Adipose tissue (tissue), 3 donors: ENCODE data around the gene APOD. TPM values are rescaled to one million over a fixed set of nuclear protein-coding genes. Genes with fewer than 3 reads are reported as not detected.
"Not testable (repeated sequence)": the region's sequence is repeated elsewhere in the genome, so short reads cannot be mapped to it uniquely, and the experiment has no call there.

ENCODE experiments used
- H3K27ac ChIP-seq: one replicate; pipeline ENCODE4 v1.5.1; 2013; ENCODE audit warnings: low read depth, low read length
- WGBS, 3 donors: extraction: QIAGEN DNeasy Blood & Tissue Kit; methylation state at CpG; one replicate each; pipeline ENCODE4 v1.1.7; 2013; 5-methylcytosine and 5-hydroxymethylcytosine counted together
- polyA plus RNA-seq, 3 donors: library from polyadenylated mRNA; stranded (reverse); fragments of 200-250 nt; gene quantifications; one replicate each; pipeline ENCODE4 v1.2.3, GENCODE V29; 2013
- donor health status: healthy with polysubstance abuse.
- donor health status: Bipolar disorder and iron deficiency.
- donor health status: healthy.

Gene APOD
- polyA plus RNA-seq, 3 donors = 70.3 to 618 (median 602) TPM

DNA sequence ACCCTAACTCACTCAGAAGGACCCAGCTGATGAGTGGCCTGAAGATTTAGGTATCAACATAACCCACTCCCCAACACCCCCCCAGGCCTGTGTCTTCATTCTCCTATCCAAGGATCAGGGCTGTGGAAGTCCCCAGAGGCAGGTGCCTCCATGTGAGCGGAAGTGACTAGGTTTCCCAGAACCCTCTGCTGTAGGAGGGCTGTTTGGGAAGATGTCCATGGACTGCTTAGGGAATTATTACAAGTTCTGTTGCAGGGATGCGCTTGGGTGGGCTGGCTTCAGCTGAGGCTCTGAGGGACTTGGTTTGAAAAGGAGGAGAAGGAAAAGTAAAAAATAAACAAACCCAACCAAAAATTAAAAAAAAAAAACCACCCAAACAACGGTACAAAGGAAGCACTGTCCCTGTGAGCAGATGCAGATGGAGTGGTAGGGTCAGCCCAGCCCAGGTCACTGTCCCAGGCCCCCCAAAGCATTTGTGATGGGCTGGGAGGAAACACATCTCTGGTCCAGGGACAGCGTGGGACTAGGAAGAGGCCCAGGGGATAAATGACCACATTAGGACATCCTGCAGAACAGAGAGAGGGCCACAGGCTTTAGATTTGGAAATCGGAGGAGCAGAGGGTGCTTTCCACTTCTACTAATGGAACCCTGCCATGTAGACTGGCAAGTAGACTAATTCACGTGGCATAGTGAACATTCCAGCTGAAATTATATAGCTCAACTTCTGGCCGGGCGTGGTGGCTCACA lies 12.2 kb upstream of the APOD start:
- no peak overlapping the region for H3K27ac ChIP-seq
- 74 to 77% (median 76%) methylated on average over 8 of the region's 8 CpGs for WGBS, 3 donors

DNA sequence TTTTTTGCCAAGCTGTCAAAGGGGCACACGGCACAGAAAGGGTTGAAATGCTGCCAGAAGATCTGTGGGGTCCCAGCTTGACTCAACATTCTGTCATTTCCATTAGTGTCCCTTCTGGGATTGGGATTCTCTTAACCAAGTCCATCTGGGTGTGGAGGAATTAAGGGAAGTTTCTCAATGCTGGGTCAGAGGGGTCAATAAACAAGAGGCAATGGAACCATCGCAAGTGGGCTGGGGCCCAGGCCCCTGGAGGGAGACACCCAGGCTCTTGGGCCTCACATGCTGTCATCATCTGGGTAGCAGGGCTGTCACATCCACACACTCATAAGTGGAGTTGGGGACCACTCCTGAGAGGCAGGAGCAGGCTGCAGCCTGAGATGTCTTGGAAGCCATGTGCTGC lies 8.1 kb upstream of the APOD start:
- WGBS, 3 donors = 45 to 68% (median 51%) methylated on average over 2 of the region's 2 CpGs
- no peak overlapping the region for H3K27ac ChIP-seq

DNA sequence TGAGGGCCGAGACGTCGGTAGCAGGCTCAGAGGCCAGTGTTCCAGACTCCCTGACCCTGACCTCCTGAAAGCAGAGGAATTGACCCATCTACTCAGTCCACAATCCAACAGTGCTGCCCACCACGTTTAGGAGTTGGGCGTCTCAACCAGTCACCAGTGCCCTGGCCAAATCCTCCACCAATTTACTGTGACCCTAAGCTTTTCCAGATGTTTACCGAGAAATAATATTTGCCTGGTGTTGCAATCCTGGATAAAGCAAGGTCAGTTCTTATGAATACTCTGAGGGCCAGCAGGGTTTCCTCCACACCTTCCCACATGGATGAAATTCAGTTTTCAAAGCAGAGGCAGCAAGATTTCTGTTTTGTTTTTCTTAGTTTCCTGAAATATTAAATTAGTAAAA lies 7.5 kb upstream of the APOD start:
- no peak overlapping the region for H3K27ac ChIP-seq
- whole genome bisulfite sequencing, 3 donors = 40 to 66% (median 58%) methylated on average over 6 of the region's 6 CpGs

DNA sequence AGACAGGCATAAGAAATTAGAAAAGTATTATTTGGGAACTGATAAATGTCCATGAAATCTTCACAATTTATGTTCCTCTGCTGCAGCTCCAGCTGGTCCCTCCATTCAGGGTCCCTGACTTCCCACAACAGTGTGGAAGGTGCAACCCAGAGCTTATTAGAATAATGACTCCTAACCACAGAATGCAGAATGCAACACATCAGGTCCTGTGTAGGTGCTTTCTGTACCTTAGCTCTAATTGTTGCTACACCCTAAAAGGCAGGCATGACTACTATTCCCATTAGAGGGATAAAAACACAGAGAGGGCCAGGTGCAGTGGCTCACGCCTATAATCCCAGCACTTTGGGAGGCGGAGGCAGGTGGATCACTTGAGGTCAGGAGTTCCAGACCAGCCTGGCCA lies 6.6 kb upstream of the APOD start:
- not testable (repeated sequence) for H3K27ac ChIP-seq
- WGBS, 3 donors = 94 to 100% (median 98%) methylated on average over 2 of the region's 2 CpGs

DNA sequence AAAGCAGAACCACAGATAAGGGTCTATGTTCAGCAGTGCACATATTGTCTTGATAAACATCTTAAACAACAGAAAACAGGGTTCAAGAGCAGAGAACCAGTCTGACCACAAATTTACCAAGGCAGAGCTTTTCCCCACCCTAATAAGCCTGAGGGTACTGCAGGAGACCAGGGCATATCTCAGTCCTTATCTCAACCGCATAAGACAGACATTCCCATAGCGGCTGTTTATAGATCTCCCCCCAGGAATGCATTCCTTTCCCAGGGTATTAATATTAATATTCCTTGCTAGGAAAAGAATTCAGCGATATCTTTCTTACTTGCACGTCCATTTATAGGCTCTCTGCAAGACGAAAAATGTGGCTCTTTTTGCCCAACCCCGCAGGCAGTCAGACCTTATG lies 6.1 kb upstream of the APOD start:
- not testable (repeated sequence) for H3K27ac ChIP-seq
- WGBS, 3 donors = 58 to 83% (median 70%) methylated on average over 6 of the region's 6 CpGs

DNA sequence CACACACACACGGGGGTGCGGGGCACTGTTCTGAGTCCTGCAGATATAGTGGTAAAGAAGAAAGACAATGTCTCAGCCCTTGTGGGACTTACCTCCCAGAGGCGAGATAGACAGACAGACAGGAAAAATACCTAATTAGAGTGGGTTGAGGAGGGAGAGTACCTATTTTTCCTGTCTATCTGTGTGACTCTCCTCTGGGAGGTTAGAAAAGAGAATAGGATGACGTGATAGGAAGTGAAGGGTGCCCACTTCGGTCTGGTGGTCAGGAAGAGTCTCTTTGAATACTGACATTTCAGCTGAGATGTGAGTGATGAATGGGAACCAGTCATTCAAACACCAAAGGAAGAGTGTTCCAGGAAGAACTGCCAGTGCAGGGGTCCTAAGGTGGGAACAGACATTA lies 4.1 kb upstream of the APOD start:
- H3K27ac ChIP-seq = no peak overlapping the region
- WGBS, 3 donors = 75 to 82% (median 77%) methylated on average over 5 of the region's 5 CpGs

DNA sequence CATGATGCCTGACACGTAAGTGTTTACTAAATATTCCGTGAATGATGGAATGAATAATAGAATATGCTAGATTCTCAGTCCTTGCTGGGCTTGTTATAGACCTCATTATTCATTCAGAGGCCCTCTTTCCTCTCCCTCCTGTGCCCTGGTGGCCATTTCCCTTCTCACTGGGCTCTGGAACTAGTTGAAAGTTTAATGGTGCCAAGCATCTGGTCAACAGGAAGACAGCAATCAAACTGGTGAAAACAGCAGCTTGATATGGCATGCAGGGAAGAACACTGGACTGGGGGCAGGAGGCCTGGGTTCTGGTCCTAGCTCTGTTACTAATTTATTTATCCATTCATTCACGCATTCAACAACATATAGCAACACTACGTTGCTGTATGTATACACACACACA lies 3.7 kb upstream of the APOD start:
- H3K27ac ChIP-seq = no peak overlapping the region
- WGBS, 3 donors = 70 to 83% (median 72%) methylated on average over 4 of the region's 4 CpGs

DNA sequence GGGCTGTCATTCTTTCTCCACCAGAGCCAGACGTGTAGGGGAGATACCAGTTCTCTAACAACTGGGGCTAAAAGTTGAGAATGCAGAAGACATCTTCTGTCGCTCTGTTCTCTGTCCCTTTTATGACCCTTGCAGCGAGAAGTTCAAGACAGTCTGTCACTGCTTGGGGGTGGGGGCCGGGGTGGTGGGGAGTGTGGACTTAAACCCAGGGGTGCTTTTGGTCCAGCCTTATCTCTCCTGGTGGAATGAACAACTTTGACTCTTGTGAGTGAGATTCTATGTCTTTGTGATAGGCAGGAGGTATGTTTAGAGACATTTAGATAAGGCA lies 767 bp upstream of the APOD start:
- WGBS, 3 donors = 63 to 72% (median 71%) methylated on average over 4 of the region's 4 CpGs
- H3K27ac ChIP-seq = no peak overlapping the region

DNA sequence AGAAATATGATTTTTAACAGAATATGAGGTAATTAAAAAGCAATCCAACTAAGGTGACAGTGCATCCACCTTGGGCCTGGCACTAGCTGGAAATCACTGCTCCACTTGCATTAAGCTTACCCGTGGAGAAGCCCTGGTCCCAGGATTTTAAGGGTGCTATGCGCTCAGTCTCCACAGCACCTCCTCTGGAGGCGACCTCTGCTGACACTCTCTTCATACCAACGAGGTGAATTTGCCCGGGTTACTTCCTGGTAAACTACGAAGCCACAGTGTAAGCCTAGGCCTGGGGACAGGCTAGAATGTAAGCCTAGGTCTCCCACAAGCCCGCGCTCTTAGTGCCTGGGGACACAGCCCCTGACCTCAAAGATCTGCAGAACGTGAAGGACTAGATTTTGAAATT lies 793 bp downstream of the APOD start:
- H3K27ac ChIP-seq = no peak overlapping the region
- WGBS, 3 donors = 74 to 77% (median 76%) methylated on average over 9 of the region's 9 CpGs

DNA sequence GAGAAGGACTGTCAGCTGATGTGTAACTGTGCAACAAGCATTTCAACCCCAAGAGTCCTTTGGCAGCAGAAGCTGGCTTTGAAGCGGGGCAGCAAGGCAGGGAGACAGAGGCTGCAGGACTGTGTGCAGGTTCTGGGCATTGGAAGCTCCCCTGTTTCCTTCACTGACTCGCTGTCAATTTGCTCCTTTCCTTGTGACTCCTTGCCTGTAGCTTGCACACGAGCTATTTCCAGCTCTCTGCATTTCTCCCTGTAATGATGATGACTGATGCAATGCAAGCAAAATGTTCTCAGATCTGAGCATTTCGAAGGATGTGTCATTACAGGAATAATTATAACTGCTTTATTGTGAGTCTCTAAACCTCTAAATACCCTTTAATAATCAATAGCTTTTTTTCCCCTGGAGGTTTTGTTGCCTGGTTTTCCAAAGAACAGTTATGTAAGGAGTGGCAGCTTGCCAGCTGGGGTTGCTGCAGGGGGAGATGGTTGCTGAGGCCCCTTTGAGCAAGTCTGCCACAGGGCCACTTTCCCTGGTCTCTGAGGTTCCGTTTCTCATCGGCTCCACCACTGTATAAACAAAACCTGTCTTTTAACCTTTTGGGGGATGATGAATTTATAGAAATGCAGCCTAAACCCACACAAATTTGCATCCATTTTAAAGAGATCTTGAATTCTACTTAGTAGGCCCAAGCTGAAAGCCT lies 2.8 kb downstream of the APOD start:
- H3K27ac ChIP-seq = no peak overlapping the region
- WGBS, 3 donors = 49 to 54% (median 50%) methylated on average over 6 of the region's 6 CpGs

DNA sequence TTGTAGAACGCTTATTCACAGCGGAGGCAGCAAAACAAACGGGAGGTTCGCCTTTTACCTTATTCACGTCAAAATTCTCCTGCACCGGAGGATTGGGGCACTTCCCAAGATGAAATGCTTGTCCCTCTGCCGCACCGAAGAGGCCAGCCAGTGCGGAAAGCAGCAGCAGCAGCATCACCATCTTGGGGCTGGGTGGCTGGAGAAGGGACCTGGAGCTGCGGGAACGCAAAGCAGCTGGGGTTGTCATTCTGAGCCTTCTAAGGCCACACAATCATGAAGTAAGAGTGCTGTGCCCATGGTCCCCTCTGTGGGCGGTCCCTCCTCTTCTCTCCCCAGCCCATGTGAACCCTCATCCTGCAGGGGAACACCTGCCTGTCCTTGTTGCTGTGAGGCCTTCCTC lies 4.5 kb downstream of the APOD start:
- WGBS, 3 donors = 82 to 97% (median 94%) methylated on average over 12 of the region's 12 CpGs
- no peak overlapping the region for H3K27ac ChIP-seq

DNA sequence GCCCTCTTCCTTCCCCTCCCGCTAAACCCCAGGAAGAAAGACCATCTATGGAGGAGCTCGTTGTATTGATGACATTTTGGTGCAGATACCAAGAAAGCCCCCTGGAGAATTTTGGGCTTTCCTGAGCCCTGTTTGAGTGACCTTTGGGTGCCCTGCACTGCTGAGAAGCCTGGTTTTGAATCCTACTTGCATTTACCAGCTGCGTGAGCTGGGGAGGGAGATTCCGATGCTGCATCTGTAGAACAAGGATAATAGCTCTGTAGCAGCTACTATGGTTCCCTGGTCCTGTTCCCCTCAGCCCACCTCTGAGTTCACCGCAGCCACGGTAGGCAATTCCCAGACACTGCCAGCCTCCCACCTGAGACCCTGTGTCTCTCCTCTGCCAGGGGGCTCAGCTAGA lies 5.2 kb downstream of the APOD start:
- 89 to 91% (median 89%) methylated on average over 6 of the region's 6 CpGs for WGBS, 3 donors
- no peak overlapping the region for H3K27ac ChIP-seq

DNA sequence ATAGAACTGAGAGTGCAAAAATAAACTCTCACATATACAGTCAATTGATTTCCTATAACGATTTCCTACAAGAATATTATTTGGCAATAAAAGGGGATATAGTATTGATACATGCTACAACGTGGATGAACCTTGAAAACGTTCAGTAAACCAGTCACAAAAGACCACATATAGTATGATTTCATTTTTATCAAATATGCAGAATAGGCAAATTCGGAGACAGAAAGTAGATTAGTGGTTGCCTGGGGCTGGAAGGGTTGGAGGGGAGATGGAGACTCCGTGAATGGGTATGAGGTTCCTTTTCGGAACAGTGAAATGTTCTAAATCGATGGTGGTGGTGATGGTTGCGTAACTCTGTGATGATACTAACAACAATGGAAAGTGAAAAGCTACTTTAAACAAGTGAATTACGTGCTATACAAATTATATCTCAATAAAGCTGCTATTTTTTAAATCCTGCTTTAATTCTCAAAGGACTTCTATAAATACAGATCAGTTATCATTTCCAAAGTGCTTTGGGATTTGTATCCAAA lies 6.0 kb downstream of the APOD start:
- no peak overlapping the region for H3K27ac ChIP-seq
- 71 to 75% (median 72%) methylated on average over 9 of the region's 9 CpGs for WGBS, 3 donors

DNA sequence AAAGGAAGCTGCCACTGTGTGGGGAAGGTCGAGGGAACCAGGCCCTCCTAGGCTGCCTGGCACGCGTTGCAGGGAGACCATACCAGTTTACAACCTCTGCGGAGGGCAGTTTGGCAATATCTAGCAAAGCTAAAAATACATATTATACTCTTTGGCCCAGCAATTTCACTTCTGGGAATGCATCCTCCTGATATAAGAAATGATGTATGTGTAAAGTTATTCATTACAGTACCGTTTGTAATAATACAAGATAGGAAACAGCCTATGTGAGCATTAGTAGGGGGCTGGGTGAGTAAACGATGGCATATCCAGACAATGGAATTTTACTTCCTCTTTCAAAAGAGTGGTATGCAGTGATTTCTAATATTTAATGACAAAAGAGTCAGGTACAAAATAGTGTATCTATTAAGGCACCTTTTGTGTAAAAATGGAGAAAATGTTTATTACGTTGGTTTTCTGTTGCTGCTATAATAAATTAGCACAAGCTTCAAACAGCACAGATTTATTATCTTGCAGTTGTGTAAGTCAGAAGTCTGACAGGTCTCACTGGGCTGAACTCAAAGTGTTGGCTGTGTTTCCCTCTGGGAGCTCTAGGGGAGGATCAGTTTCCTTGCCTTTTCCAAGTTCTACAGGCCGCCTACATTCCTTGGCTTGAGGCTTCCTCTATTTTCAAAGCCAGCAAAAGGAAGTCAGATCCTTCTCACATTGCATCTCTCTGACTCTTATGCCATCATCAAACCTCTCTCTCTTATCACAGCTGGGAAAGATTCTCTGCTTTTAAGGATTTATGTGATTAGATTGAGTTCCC lies 9.0 kb downstream of the APOD start:
- H3K27ac ChIP-seq = no peak overlapping the region
- WGBS, 3 donors = 63 to 70% (median 68%) methylated on average over 8 of the region's 8 CpGs

DNA sequence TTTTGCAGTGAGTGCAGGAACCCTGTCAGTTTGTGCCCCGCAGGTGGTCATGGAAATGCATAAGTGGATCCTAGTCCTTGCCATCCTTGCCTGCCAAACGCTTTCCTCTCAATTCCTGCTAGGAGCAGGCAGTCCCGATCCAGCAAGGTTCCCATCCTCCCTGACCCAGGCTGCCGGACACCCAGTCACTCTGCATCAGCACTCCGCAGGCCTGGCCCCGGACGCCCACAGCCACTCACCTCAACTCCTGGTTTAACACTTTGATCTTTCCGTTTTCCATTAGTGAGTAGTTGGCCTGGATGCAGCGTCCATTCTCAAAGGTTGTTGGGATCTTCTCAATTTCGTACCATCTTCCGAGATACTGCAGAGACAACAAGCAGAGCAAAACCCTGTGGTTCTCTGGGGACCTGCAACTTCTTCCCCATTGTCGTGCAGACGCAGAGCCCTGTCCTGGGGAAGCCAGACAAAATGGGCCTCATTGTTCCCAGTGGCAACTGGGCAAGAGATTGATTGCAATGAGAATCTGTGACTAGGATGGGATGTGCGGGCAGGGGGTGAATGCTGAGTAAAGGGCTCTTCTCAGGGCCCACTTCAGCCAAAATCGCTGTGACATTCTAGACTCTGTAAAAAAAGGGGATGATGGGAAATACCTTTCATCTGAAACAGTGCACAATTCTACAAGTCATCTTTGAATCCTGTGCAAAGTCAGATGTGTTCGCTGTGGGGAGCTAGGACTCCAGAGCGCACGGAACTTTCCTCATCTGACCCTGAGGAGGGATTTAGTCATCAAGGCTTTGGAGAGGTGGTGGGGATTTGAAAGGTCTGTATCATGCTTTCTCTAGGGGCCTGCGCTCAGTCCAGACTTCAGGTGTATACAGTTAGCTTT lies 9.9 kb downstream of the APOD start:
- WGBS, 3 donors = 90 to 97% (median 96%) methylated on average over 19 of the region's 19 CpGs
- H3K27ac ChIP-seq = no peak overlapping the region

DNA sequence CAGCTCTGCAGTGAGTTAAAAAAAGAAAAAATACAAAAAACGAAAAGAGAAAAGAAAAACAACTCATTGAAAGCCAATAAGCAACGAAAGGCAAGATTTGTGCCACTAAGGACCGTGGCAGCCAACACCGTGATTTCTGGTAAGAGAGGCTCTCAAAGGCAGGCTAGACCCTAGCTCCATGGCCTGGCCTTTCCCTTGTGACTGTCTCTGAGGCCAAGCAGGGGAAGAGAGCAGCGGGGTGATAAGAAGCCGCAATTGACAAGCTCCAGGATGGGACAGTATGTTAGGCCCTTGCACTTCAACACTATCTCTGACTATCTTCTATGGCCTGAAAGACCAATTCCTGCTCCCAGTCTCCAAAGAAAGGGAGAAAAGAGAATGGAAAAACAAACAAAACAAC lies 12.4 kb downstream of the APOD start:
- WGBS, 3 donors = 74 to 82% (median 77%) methylated on average over 6 of the region's 6 CpGs

DNA sequence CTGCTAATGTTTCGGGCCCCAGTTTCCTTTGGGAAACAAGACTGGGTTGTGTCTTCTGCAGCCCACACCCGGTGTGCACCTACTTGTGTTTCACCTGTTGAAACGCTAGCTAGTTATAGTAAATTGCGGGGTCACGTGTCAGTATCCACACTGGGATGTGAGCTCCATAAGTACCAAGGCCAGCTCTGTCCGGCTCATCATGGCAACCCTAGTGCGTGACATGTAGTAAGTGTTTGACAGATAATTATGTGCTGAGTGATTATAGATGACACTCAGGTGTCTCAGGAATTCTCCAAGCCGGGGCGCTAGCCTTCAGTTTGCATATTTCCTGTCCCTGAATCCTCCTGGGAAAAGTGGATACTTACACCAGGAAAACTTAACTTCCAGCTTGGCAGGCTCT lies 12.8 kb downstream of the APOD start:
- no peak overlapping the region for H3K27ac ChIP-seq
- 85 to 87% (median 87%) methylated on average over 9 of the region's 9 CpGs for WGBS, 3 donors

More for the DNA sequence above, 12.4 kb downstream of the APOD start:
- H3K27ac ChIP-seq = no peak overlapping the region

DNA sequence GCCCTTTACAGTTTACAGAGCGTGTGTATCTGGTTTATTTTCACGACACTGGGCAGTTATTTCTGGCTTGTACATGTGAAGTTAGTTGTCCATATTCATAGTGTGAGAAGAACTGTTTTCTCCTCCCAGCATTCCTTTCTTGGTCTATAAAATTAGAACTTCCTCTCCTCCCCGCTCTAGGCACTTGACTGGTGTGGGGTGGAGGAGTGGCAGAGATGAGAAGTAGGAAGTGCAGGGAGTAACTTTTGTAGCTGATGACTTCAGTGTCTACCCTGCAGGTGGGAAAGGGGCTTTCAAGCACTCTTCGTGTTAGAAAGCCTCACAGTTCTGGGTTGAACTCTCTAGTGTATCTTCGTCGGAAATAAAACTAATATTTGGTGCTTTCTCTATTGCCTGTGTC lies 13.4 kb downstream of the APOD start:
- 76 to 85% (median 76%) methylated on average over 6 of the region's 6 CpGs for WGBS, 3 donors

More for the DNA sequence above, 13.4 kb downstream of the APOD start:
- no peak overlapping the region for H3K27ac ChIP-seq
